Hepatocyte (in vitro differentiated cells): ENCODE results near the gene PTGES2.

Experiments used
- CTCF ChIP-seq: fragments of 200-600 bp; sonication (generic); IDR thresholded peaks from 2 replicates; pipeline ENCODE4 v1.5.1; 2016; ENCODE audit warnings: antibody characterized with exemption, mild to moderate bottlenecking; ENCODE audit not compliant: poor library complexity
- EZH2 ChIP-seq: fragments of 200-600 bp; sonication (generic); IDR thresholded peaks from 2 replicates; pipeline ENCODE4 v1.6.1; 2016; ENCODE audit warnings: antibody characterized with exemption, mild to moderate bottlenecking, borderline replicate concordance
- EZH2phosphoT487 ChIP-seq: fragments of 200-600 bp; sonication (generic); IDR thresholded peaks from one replicate; pipeline ENCODE4 v1.6.1; 2018; ENCODE audit warnings: antibody characterized with exemption, mild to moderate bottlenecking, low read depth, moderate library complexity; ENCODE audit not compliant: unreplicated experiment, severe bottlenecking

DNA sequence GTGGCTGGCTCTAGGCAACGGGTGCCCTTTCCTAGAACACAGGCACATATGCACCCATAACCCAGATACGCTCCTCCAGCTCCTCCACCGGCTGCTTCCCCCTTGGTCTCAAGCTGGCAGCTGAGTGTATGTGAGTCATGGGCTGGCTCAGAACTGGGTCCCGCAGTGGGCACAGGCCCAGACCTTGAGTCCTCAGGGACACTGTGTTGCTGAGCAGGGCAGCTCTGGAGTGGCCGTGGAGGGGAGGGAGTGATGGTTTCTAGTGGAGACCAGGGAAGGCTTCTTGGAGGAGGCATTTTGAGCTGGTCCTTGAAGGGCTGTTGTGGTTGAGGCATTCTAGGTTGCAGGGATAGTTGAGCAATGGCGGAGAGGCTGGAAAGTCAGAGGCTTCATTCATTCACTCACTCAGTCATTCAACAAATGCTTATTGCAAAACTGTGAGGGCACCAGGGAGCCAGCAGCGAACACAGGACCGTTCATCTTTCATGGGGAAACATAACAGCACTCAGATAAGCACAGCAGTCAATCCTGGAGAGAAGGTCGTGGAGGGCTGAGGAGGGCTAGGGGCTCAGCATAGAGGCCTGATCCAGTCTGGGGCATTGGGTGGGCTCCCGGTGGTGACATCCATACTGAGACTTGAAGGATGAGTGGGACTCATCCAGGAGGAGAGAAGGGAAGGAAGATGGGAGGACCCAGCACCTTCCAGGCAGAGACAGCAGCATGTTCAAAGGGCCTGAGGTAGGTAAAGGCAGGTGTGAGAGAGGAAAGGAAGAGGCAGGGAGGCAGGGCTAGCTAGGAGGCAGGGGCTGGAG is 34.9 kb upstream of the PTGES2 start:
- TF ChIP-seq CTCF (no peak), EZH2 (no peak), EZH2phosphoT487 (no peak)
